HG02943 (cell line): ENCODE measurements around the gene NUSAP1.
"Not testable (repeated sequence)": the region's sequence is repeated elsewhere in the genome, so short reads cannot be mapped to it uniquely, and the experiment has no call there.

Source experiments
- ATAC-seq: cut with Tn5 transposase; IDR thresholded peaks from one replicate; pipeline ENCODE4 v1.9.1; 2021; ENCODE audit warnings: mild to moderate bottlenecking, low read depth, moderate library complexity; ENCODE audit not compliant: unreplicated experiment

Gene NUSAP1

GRCh38 chr15:41407341-41407740, 74.7 kb downstream of the NUSAP1 start:
- ATAC-seq = no peak

- no peak for ATAC-seq
These were observed 75.6 kb downstream of the NUSAP1 start for GRCh38 chr15:41408234-41408641.

GRCh38 chr15:41411031-41411430, 78.3 kb downstream of the NUSAP1 start:
- no peak for ATAC-seq

GRCh38 chr15:41411441-41411840, 78.8 kb downstream of the NUSAP1 start:
- no peak for ATAC-seq

GRCh38 chr15:41416128-41416741, 83.6 kb downstream of the NUSAP1 start:
- ATAC-seq = peak; percentile 16

- ATAC-seq = peak; percentile 78
These were observed 84.2 kb downstream of the NUSAP1 start, which contains the start of gene RTF1 for GRCh38 chr15:41416742-41417417. RTF1 (plus strand) TSS chr15:41417095; CDS start chr15:41417116, 21 bp downstream.

GRCh38 chr15:41417418-41418195, 84.9 kb downstream of the NUSAP1 start:
- ATAC-seq = peak; percentile 39

- no peak for ATAC-seq
These were observed 91.4 kb downstream of the NUSAP1 start for GRCh38 chr15:41423979-41424659.

GRCh38 chr15:41424809-41425208, 92.1 kb downstream of the NUSAP1 start:
- no peak for ATAC-seq

- not testable (repeated sequence) for ATAC-seq
These were observed 93.2 kb downstream of the NUSAP1 start for GRCh38 chr15:41425907-41426306.

GRCh38 chr15:41429003-41429890, 96.6 kb downstream of the NUSAP1 start:
- no peak for ATAC-seq
